ENCODE results near the gene PRR19. TPM values are rescaled to one million over a fixed set of nuclear protein-coding genes. Genes with fewer than 3 reads are reported as not detected.
"Not testable (repeated sequence)": the region's sequence is repeated elsewhere in the genome, so short reads cannot be mapped to it uniquely, and the experiment has no call there.

Gene PRR19
- total and polyA plus RNA-seq, 7 experiments from 2014 or later = 0.32 to 0.68 (median 0.44) TPM; not detected in 1

DNA sequence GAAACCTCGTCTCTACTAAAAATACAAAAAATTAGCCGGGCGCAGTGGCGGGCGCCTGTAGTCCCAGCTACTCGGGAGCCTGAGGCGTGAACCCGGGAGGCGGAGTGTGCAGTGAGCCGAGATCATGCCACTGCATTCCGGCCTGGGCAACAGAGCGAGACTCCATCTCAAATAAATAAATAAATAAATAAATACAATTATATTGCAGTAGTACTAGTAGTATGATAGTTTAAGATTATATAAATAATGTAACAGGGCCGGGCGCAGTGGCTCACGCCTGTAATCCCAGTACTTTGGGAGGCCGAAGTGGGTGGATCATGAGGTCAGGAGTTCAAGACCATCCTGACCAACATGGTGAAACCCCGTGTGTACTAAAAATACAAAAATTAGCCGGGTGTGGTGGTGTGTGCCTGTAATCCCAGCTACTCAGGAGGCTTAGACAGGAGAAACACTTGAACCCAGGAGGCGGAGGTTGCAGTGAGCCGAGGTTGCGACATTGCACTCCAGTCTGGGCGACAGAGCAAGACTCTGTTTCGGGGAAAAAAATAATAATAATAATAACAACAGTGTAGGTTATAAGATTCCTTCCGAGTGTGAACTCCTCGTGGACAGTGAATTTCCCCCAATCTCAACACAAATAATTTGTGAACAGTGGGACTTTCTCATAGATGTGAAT lies 34.9 kb upstream of the PRR19 start:
- peaks cover 8 to 30% (median 23%) of the 10 kb centered on the region in 7 donors for H3K4me1 Mint-ChIP-seq
- H3K27me3 Mint-ChIP-seq; H3K9me3 Mint-ChIP-seq; H3K36me3 ChIP-seq (ENCODE audit: control insufficient read depth in 2 of 3, insufficient read depth in 3 of 3, low read length in 3 of 3); DNase-seq; H3K27me3 ChIP-seq (ENCODE audit: control insufficient read depth in 2 of 2, insufficient read depth in 2 of 2, low read length in 2 of 2); ATAC-seq; H3K4me3 ChIP-seq (ENCODE audit: low read length); H3K36me3 Mint-ChIP-seq; H3K9me3 ChIP-seq (ENCODE audit: control insufficient read depth in 2 of 3, low read length in 3 of 3): not testable (repeated sequence)
- CTCF ChIA-PET = interaction anchor here (0.6 to 0.7 kb wide), 3 partner anchors 24 to 183 kb away, joined by 3 to 5 read pairs (median 5); no protein-coding TSS in a partner anchor
- H3K4me3 Mint-ChIP-seq = peak overlapping the region in 3 of 10 donors; percentile 7 to 45 (median 39)
- intact Hi-C loops (cut with micrococcal nuclease) = loop anchor here in 1 of 2 donors (5.0 kb wide), 1 partner anchor 1005 kb away; the partner anchor contains the start of gene HNRNPUL1
- POLR2A ChIA-PET = interaction anchor here (1.0 to 1.7 kb wide), 4 partner anchors 11 to 24 kb away, joined by 4 to 9 read pairs (median 6); partner anchors contain the start of gene GSK3A
- H3K27ac ChIP-seq (ENCODE audit: low read depth, low read length) = peak overlapping the region; percentile 95
- H3K27ac Mint-ChIP-seq = peak overlapping the region in 3 of 9 donors; percentile 14 to 75 (median 54)
- peaks cover 23 to 29% of the 10 kb centered on the region in 2 donors for H3K4me1 ChIP-seq (ENCODE audit: control insufficient read depth in 2 of 2, insufficient read depth in 2 of 2, low read length in 2 of 2)

- no peak overlapping the region for H3K27ac Mint-ChIP-seq
- peak overlapping the region; percentile 85 for H3K4me3 ChIP-seq (ENCODE audit: low read length)
- intact Hi-C loops (cut with micrococcal nuclease) = loop anchor here (1.0 to 5.0 kb wide), 13 partner anchors 12 to 1823 kb away; partner anchors contain the start of genes ERF (in 2 of the 2), PAFAH1B3 (in 2 of the 2), PRR19 (in 2 of the 2) and DEDD2 (in 1 of the 2)
- POLR2A ChIA-PET = interaction anchor here (0.6 to 1.4 kb wide), 4 partner anchors 9 to 23 kb away, joined by 4 to 9 read pairs (median 6); no protein-coding TSS in a partner anchor
- CTCF ChIA-PET = interaction anchor here (0.6 kb wide), 1 partner anchor 156 kb away, joined by 3 read pairs; no protein-coding TSS in a partner anchor
- no peak for ATAC-seq
- DNase-seq = no peak
- H3K4me1 ChIP-seq (ENCODE audit: control insufficient read depth in 2 of 2, insufficient read depth in 2 of 2, low read length in 2 of 2) = peaks cover 23 to 29% of the 10 kb centered on the region in 2 donors
- peaks cover 8 to 30% (median 23%) of the 10 kb centered on the region in 7 donors for H3K4me1 Mint-ChIP-seq
- no peaks in the 10 kb centered on the region for H3K9me3 Mint-ChIP-seq
- H3K27me3 Mint-ChIP-seq = no peaks in the 10 kb centered on the region
- H3K9me3 ChIP-seq (ENCODE audit: control insufficient read depth in 2 of 3, low read length in 3 of 3) = no peaks in the 10 kb centered on the region
- H3K27ac ChIP-seq (ENCODE audit: low read depth, low read length) = peak overlapping the region; percentile 95
- peaks cover 0 to 8% (median 0%) of the 10 kb centered on the region in 5 donors for H3K36me3 Mint-ChIP-seq
- no peak overlapping the region for H3K4me3 Mint-ChIP-seq
- peaks cover 0 to 8% (median 0%) of the 10 kb centered on the region in 3 experiments for H3K36me3 ChIP-seq (ENCODE audit: control insufficient read depth in 2 of 3, insufficient read depth in 3 of 3, low read length in 3 of 3)
- no peaks in the 10 kb centered on the region for H3K27me3 ChIP-seq (ENCODE audit: control insufficient read depth in 2 of 2, insufficient read depth in 2 of 2, low read length in 2 of 2)
These were observed 34.2 kb upstream of the PRR19 start for GRCh38 chr19:42267644-42268141.

GRCh38 chr19:42268142-42268703 lies 33.7 kb upstream of the PRR19 start:
- H3K27me3 Mint-ChIP-seq = no peaks in the 10 kb centered on the region
- intact Hi-C loops (cut with micrococcal nuclease) = loop anchor here (1.0 to 5.0 kb wide), 13 partner anchors 12 to 1823 kb away; partner anchors contain the start of genes ERF (in 2 of the 2), PAFAH1B3 (in 2 of the 2), PRR19 (in 2 of the 2) and DEDD2 (in 1 of the 2)
- ATAC-seq (peak; percentile 75), DNase-seq (peak; percentile 93 to 100 (median 100))
- no peak overlapping the region for H3K4me3 Mint-ChIP-seq
- Histone ChIP-seq H3K27me3 (ENCODE audit: control insufficient read depth in 2 of 2, insufficient read depth in 2 of 2, low read length in 2 of 2) (no peaks in the 10 kb centered on the region), H3K36me3 (ENCODE audit: control insufficient read depth in 2 of 3, insufficient read depth in 3 of 3, low read length in 3 of 3) (peaks cover 0 to 13% (median 0%) of the 10 kb centered on the region in 3 experiments), H3K27ac (ENCODE audit: low read depth, low read length) (peak overlapping the region; percentile 95), H3K4me1 (ENCODE audit: control insufficient read depth in 2 of 2, insufficient read depth in 2 of 2, low read length in 2 of 2) (peaks cover 23 to 29% of the 10 kb centered on the region in 2 donors), H3K9me3 (ENCODE audit: control insufficient read depth in 2 of 3, low read length in 3 of 3) (no peaks in the 10 kb centered on the region), H3K4me3 (ENCODE audit: low read length) (peak overlapping the region; percentile 85)
- no peaks in the 10 kb centered on the region for H3K9me3 Mint-ChIP-seq
- ChIA-PET CTCF (no interaction called here), POLR2A (interaction anchor here (0.6 to 1.4 kb wide), 2 partner anchors 9 to 12 kb away, joined by 4 to 9 read pairs; no protein-coding TSS in a partner anchor)
- H3K4me1 Mint-ChIP-seq = peaks cover 8 to 30% (median 25%) of the 10 kb centered on the region in 7 donors
- no peak overlapping the region for H3K27ac Mint-ChIP-seq
- peaks cover 0 to 8% (median 3%) of the 10 kb centered on the region in 5 donors for H3K36me3 Mint-ChIP-seq

- CTCF ChIA-PET = interaction anchor here (0.6 to 2.2 kb wide), 2 partner anchors 11 to 514 kb away, joined by 3 to 17 read pairs; partner anchors contain the start of gene CEACAM6
- Mint-ChIP-seq H3K27me3 (no peaks in the 10 kb centered on the region), H3K4me1 (peaks cover 8 to 31% (median 25%) of the 10 kb centered on the region in 7 donors), H3K9me3 (no peaks in the 10 kb centered on the region), H3K4me3 (peak within 1 kb of the TSS in 1 of 10 donors; percentile 94), H3K36me3 (peaks cover 0 to 10% (median 3%) of the 10 kb centered on the region in 5 donors), H3K27ac (peak within 1 kb of the TSS in 4 of 9 donors; percentile 98 to 99 (median 99))
- peak; percentile 95 to 100 (median 99) for DNase-seq
- intact Hi-C loops (cut with micrococcal nuclease) = loop anchor here (1.0 to 5.0 kb wide), 13 partner anchors 11 to 1824 kb away; partner anchors contain the start of genes ERF (in 2 of the 2), PAFAH1B3 (in 2 of the 2), PRR19 (in 2 of the 2) and DEDD2 (in 1 of the 2)
- peaks cover 0 to 20% (median 0%) of the 10 kb centered on the region in 3 experiments for H3K36me3 ChIP-seq (ENCODE audit: control insufficient read depth in 2 of 3, insufficient read depth in 3 of 3, low read length in 3 of 3)
- H3K9me3 ChIP-seq (ENCODE audit: control insufficient read depth in 2 of 3, low read length in 3 of 3) = no peaks in the 10 kb centered on the region
- H3K4me3 ChIP-seq (ENCODE audit: low read length) = peak within 1 kb of the TSS; percentile 85
- peaks cover 23 to 29% of the 10 kb centered on the region in 2 donors for H3K4me1 ChIP-seq (ENCODE audit: control insufficient read depth in 2 of 2, insufficient read depth in 2 of 2, low read length in 2 of 2)
- peak within 1 kb of the TSS; percentile 96 for H3K27ac ChIP-seq (ENCODE audit: low read depth, low read length)
- ATAC-seq = peak; percentile 82
- no peaks in the 10 kb centered on the region for H3K27me3 ChIP-seq (ENCODE audit: control insufficient read depth in 2 of 2, insufficient read depth in 2 of 2, low read length in 2 of 2)
- POLR2A ChIA-PET = interaction anchor here (0.6 to 3.2 kb wide), 6 partner anchors 12 to 159 kb away, joined by 3 to 47 read pairs (median 10); partner anchors contain the start of gene GSK3A
These were observed 33.0 kb upstream of the PRR19 start, which contains the start of gene CIC for GRCh38 chr19:42268704-42269477. TSS of gene CIC (plus strand) at chr19:42269252. CDS start at chr19:42271784, 2,532 bp downstream.

DNA sequence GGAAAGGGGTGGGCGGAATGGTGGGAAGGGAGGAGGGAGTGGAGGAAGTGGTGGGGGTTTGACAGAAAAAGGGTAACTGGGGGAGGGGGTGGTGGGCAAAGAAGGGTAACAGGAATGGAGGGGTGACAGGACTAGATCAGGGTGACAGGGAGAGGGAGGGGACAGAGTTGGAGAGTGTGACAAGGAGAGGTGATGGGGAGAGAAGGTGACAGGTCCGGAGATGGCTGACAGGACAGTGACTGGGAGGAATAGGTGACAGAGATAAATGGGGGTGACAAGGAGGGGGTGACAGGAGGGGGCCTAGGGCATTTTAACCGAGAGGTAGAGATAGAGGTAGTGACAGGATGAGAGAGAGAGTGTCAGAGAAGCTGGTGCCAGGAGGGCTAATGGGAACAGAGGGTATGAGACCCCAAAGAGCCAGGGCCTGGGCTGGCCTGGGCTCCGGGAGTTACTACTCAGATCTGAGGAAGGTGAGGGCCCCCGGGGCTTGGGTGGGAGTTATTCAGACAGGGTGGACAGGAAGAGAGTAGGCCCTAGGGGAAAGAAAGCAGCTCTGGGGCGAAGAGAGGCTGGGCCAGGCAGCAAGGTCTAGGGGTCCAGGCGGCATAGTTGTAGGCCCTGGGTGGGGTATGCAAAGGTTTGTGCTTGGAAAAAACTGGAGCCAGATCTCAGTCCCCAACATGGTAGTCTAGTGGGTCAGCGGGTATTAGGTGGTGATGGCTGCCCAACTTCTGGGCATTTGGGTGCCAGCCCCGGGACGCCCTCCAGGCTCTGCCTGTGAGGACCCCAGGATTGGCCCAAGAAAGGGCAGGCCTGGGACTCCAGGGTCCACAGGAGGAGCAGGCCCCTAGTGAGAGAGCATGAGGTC lies 32.2 kb upstream of the PRR19 start:
- Histone ChIP-seq H3K36me3 (ENCODE audit: control insufficient read depth in 2 of 3, insufficient read depth in 3 of 3, low read length in 3 of 3) (peaks cover 0 to 28% (median 0%) of the 10 kb centered on the region in 3 experiments), H3K27ac (ENCODE audit: low read depth, low read length) (peak overlapping the region; percentile 96), H3K9me3 (ENCODE audit: control insufficient read depth in 2 of 3, low read length in 3 of 3) (no peaks in the 10 kb centered on the region), H3K4me1 (ENCODE audit: control insufficient read depth in 2 of 2, insufficient read depth in 2 of 2, low read length in 2 of 2) (peaks cover 23 to 29% of the 10 kb centered on the region in 2 donors), H3K4me3 (ENCODE audit: low read length) (peak overlapping the region; percentile 84), H3K27me3 (ENCODE audit: control insufficient read depth in 2 of 2, insufficient read depth in 2 of 2, low read length in 2 of 2) (no peaks in the 10 kb centered on the region)
- H3K4me1 Mint-ChIP-seq = peaks cover 11 to 35% (median 28%) of the 10 kb centered on the region in 7 donors
- H3K9me3 Mint-ChIP-seq = no peaks in the 10 kb centered on the region
- ATAC-seq (no peak), DNase-seq (peak in 1 of 9 donors; percentile 13)
- H3K27ac Mint-ChIP-seq = peak overlapping the region in 4 of 9 donors; percentile 98 to 99 (median 99)
- H3K36me3 Mint-ChIP-seq = peaks cover 0 to 12% (median 3%) of the 10 kb centered on the region in 5 donors
- CTCF ChIA-PET = interaction anchor here (1.1 to 2.2 kb wide), 5 partner anchors 10 to 160 kb away, joined by 3 to 17 read pairs (median 4); no protein-coding TSS in a partner anchor
- POLR2A ChIA-PET = interaction anchor here (0.6 to 3.2 kb wide), 11 partner anchors 11 to 159 kb away, joined by 3 to 47 read pairs (median 4); partner anchors contain the start of genes ERF, GSK3A and ZNF526
- no peaks in the 10 kb centered on the region for H3K27me3 Mint-ChIP-seq
- intact Hi-C loops (cut with micrococcal nuclease) = loop anchor here in 1 of 2 donors (2.0 to 5.0 kb wide), 2 partner anchors 1007 to 1825 kb away; partner anchors contain the start of genes HNRNPUL1 and SERTAD3
- peak overlapping the region in 1 of 10 donors; percentile 94 for H3K4me3 Mint-ChIP-seq
